IMR-90 (cell line): ENCODE measurements around the gene POLE3. TPM values are rescaled to one million over a fixed set of nuclear protein-coding genes. Genes with fewer than 3 reads are reported as not detected.
A peak's percentile ranks its signal among the peaks of the same experiment; 100 is the strongest.

Experiments used
- ATAC-seq: fragments of 200-7000 bp; cut with Tn5 transposase; 2 replicates; pipeline ENCODE4 v1.9.1; 2020; ENCODE audit warnings: low read depth, mild to moderate bottlenecking, moderate library complexity
- BruUV-seq: library from RNA; stranded (reverse); fragments of 400-500 nt; replicated peaks from 2 replicates; lab custom pipeline; 2021; lab: Mats Ljungman, UMichigan
- CTCF ChIA-PET: fragments of 300-600 bp; formaldehyde crosslinking; extraction: SDS; loops from one replicate; lab custom pipeline; 2021; ENCODE audit warnings: antibody characterized with exemption; lab: Yijun Ruan, JAX
- POLR2A ChIA-PET: fragments of 300-600 bp; sonication (Branson Sonifier 250); formaldehyde crosslinking; loops from one replicate; lab custom pipeline; 2022; ENCODE audit warnings: antibody characterized with exemption; ENCODE audit not compliant: unreplicated experiment; lab: Charles Lee
- DNase-seq: peaks from one replicate; pipeline ENCODE4 v3.0.0; 2013
- H2AFZ ChIP-seq: replicated peaks from 2 replicates; pipeline ENCODE3; 2013; ENCODE audit warnings: low read length, mild to moderate bottlenecking; ENCODE audit not compliant: poor library complexity
- H2AK5ac ChIP-seq: 2 replicates; pipeline ENCODE4 v1.6.1; 2013; ENCODE audit warnings: low read depth, low read length, inconsistent platforms
- H2AK9ac ChIP-seq: replicated peaks from 2 replicates; pipeline ENCODE3; 2013; ENCODE audit warnings: mild to moderate bottlenecking, low read depth, low read length, moderate library complexity; ENCODE audit not compliant: poor library complexity
- H2BK120ac ChIP-seq: 2 replicates; pipeline ENCODE4 v1.6.1; 2013; ENCODE audit warnings: low read depth, low read length, inconsistent platforms
- H2BK15ac ChIP-seq: 3 replicates; pipeline ENCODE4 v1.6.1; 2013; ENCODE audit warnings: low read depth, low read length, inconsistent platforms
- H2BK20ac ChIP-seq: 2 replicates; pipeline ENCODE4 v1.6.1; 2013; ENCODE audit warnings: low read depth, mild to moderate bottlenecking, inconsistent platforms, low read length, moderate library complexity
- H2BK5ac ChIP-seq: 2 replicates; pipeline ENCODE4 v1.6.1; 2013; ENCODE audit warnings: mild to moderate bottlenecking, low read depth, low read length, inconsistent platforms; ENCODE audit not compliant: poor library complexity, severe bottlenecking
- H3K14ac ChIP-seq: replicated peaks from 2 replicates; pipeline ENCODE4 v1.6.1; 2013; ENCODE audit warnings: low read depth, low read length, inconsistent platforms
- H3K18ac ChIP-seq: 2 replicates; pipeline ENCODE4 v1.6.1; 2013; ENCODE audit warnings: low read depth, low read length, control low read depth
- H3K23ac ChIP-seq: 2 replicates; pipeline ENCODE4 v1.6.1; 2013; ENCODE audit warnings: low read depth, low read length, inconsistent platforms
- H3K27ac ChIP-seq: 2 replicates; pipeline ENCODE4 v1.5.1; 2013; ENCODE audit warnings: mild to moderate bottlenecking, control low read depth, low read length; ENCODE audit not compliant: insufficient read depth
- H3K27me3 ChIP-seq: 2 replicates; pipeline ENCODE4 v1.6.1; 2013; ENCODE audit warnings: low read length; ENCODE audit not compliant: control insufficient read depth, insufficient read depth
- H3K36me3 ChIP-seq: 2 replicates; pipeline ENCODE4 v1.6.1; 2013; ENCODE audit warnings: low read length, mixed read lengths; ENCODE audit not compliant: control insufficient read depth, insufficient read depth
- H3K4ac ChIP-seq: 2 replicates; pipeline ENCODE4 v1.6.1; 2013; ENCODE audit warnings: low read depth, low read length, inconsistent platforms
- H3K4me1 ChIP-seq: 2 replicates; pipeline ENCODE4 v1.6.1; 2013; ENCODE audit warnings: low read length, mixed read lengths; ENCODE audit not compliant: control insufficient read depth, insufficient read depth
- H3K4me2 ChIP-seq: 2 replicates; pipeline ENCODE4 v1.6.1; 2013; ENCODE audit warnings: low read depth, mild to moderate bottlenecking, control low read depth, low read length, moderate library complexity
- H3K4me3 ChIP-seq: 2 replicates; pipeline ENCODE4 v1.5.1; 2013; ENCODE audit warnings: low read depth, mild to moderate bottlenecking, control low read depth, low read length, moderate library complexity; ENCODE audit not compliant: insufficient read depth
- H3K56ac ChIP-seq: 2 replicates; pipeline ENCODE4 v1.6.1; 2013; ENCODE audit warnings: low read length, inconsistent platforms; ENCODE audit not compliant: insufficient read depth; ENCODE audit errors: extremely low read depth
- H3K79me1 ChIP-seq, 2 experiments: 2 replicates each; pipeline ENCODE4 v1.6.1; 2013; ENCODE audit warnings: low read length in 2 of 2, inconsistent platforms in 1 of 2, low read depth in 1 of 2
- H3K9ac ChIP-seq: 2 replicates; pipeline ENCODE4 v1.6.1; 2013; ENCODE audit warnings: low read depth, low read length, control low read depth
- H3K9me1 ChIP-seq: 2 replicates; pipeline ENCODE4 v1.6.1; 2013; ENCODE audit warnings: low read length, inconsistent platforms; ENCODE audit not compliant: insufficient read depth
- H3K9me3 ChIP-seq: 2 replicates; pipeline ENCODE4 v1.6.1; 2013; ENCODE audit warnings: low read length; ENCODE audit not compliant: control insufficient read depth, insufficient read depth
- H4K20me1 ChIP-seq: 2 replicates; pipeline ENCODE4 v1.6.1; 2013; ENCODE audit warnings: low read length, inconsistent platforms; ENCODE audit not compliant: insufficient read depth
- H4K5ac ChIP-seq: 2 replicates; pipeline ENCODE4 v1.6.1; 2013; ENCODE audit warnings: mild to moderate bottlenecking, low read depth, low read length, control low read depth
- H4K8ac ChIP-seq, 2 experiments: 2 replicates each; pipeline ENCODE4 v1.6.1; 2013; ENCODE audit warnings: low read depth in 2 of 2, low read length in 2 of 2, control low read depth in 1 of 2, inconsistent platforms in 1 of 2
- H4K91ac ChIP-seq: 2 replicates; pipeline ENCODE4 v1.6.1; 2013; ENCODE audit warnings: low read depth, low read length, inconsistent platforms; ENCODE audit not compliant: insufficient read depth
- MAZ ChIP-seq: IDR thresholded peaks from 2 replicates; pipeline ENCODE4 v1.6.1; 2012; ENCODE audit warnings: low read depth, mild to moderate bottlenecking, low read length, improper control_type of control experiment, moderate library complexity, borderline replicate concordance
- WGBS, 2 experiments: methylation state at CpG; one replicate each; pipeline versions ENCODE4 v1.1.5 to v1.1.7; 2013; ENCODE audit warnings: missing lambda C conversion rate in 2 of 2; ENCODE audit not compliant: insufficient read length in 1 of 2; ENCODE audit errors: extremely low coverage in 2 of 2; 5-methylcytosine and 5-hydroxymethylcytosine counted together
- dilution Hi-C: fragments of 300-500 bp; cut with HindIII; formaldehyde crosslinking; loops from one replicate; pipeline ENCODE4 v1.14.3; 2018; ENCODE audit warnings: low sequenced_read_pairs; ENCODE audit not compliant: unreplicated experiment
- in situ Hi-C: fragments of 300-500 bp; cut with MboI; formaldehyde crosslinking; loops from 3 replicates; pipeline ENCODE4 v1.14.3; 2019; ENCODE audit warnings: low sequenced_read_pairs, inconsistent platforms, mixed read lengths
- intact Hi-C: fragments of 100-400 bp; cut with micrococcal nuclease; formaldehyde crosslinking; loops from 2 replicates; pipeline ENCODE4 v1.10.0; 2022
- polyA plus RNA-seq, 3 experiments: library from polyadenylated mRNA; depleted of rRNA; stranded (reverse); fragments of >200 nt; gene quantifications; 2 replicates each; pipeline ENCODE4 v1.2.3, GENCODE V29; 2012; ENCODE audit warnings: low replicate concordance in 1 of 3
- total RNA-seq: library from RNA; depleted of rRNA; stranded (reverse); fragments of >200 nt; gene quantifications from 2 replicates; pipeline ENCODE4 v1.2.3, GENCODE V29; 2012

POLE3 gene
- total and polyA plus RNA-seq, 2 of the 4 experiments (the other 2 are of a cell fraction), result 34.8 to 43.0 TPM

DNA sequence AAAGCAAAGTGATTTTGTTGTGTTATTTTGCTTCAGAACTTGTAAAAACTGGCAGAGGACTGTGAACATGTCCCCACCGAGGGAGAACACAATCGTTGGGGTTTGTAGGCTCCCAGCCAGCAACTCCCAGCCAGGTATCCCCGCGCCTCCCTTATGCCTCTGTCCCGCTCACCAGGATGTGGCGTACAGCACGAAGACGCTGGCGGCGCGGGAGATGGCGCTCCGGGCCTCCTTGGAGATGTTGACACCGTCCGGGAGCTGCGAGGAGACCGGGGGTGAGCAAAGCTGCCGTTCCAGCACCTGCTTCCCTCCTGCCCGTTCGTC, 630 bp downstream of the POLE3 start:
- WGBS, 2 experiments, result 0% methylated on average over 11 of the region's 20 CpGs; no CpG with 5 or more reads in 1 of the 2 experiments

More for the DNA sequence above, 630 bp downstream of the POLE3 start:
- H4K20me1 ChIP-seq, result no peaks in the 10 kb centered on the region
- in situ Hi-C loops (no loop called here), dilution Hi-C loops (no loop called here), intact Hi-C loops (no loop called here)
- H2BK5ac ChIP-seq, result peak overlapping the region; percentile 17
- peak overlapping the region; percentile 56; the same call in 1 of the 2 replicates for H4K91ac ChIP-seq
- peaks cover 3% of the 10 kb centered on the region for H3K36me3 ChIP-seq
- peak overlapping the region; percentile 96 for H2AFZ ChIP-seq
- POLR2A ChIA-PET, result interaction anchor here (0.9 to 1.3 kb wide), 3 partner anchors 9 to 11 kb away, joined by 3 to 4 read pairs (median 3); partner anchors contain the start of gene ALAD
- peak overlapping the region; percentile 77 for H3K56ac ChIP-seq
- H4K5ac ChIP-seq, result peak overlapping the region; percentile 31; the same call in 1 of the 2 replicates
- TF ChIP-seq MAZ, result no peak
- peaks cover 12 to 19% of the 10 kb centered on the region in 2 experiments; a peak in 3 of 4 replicates for H3K79me1 ChIP-seq
- H3K27me3 ChIP-seq, result no peaks in the 10 kb centered on the region
- H2BK20ac ChIP-seq, result no peak overlapping the region
- peaks cover 3% of the 10 kb centered on the region; the same call in 1 of the 2 replicates for H3K4me1 ChIP-seq
- no peaks in the 10 kb centered on the region for H3K9me1 ChIP-seq
- peak overlapping the region; percentile 78 for H3K4me3 ChIP-seq
- DNase-seq (no peak), ATAC-seq (peak; percentile 3)
- peak overlapping the region; percentile 88 for H2AK9ac ChIP-seq
- peak overlapping the region; percentile 93 for H3K9ac ChIP-seq
- no peak overlapping the region; the same call in none of the 2 replicates for H2BK120ac ChIP-seq
- H3K4me2 ChIP-seq, result peak overlapping the region; percentile 71
- H3K23ac ChIP-seq, result peak overlapping the region; percentile 62; the same call in 1 of the 2 replicates
- peak overlapping the region; percentile 69 for H2AK5ac ChIP-seq
- H3K27ac ChIP-seq, result peak overlapping the region; percentile 94
- no peak overlapping the region for H3K18ac ChIP-seq
- H3K9me3 ChIP-seq, result no peaks in the 10 kb centered on the region
- peak overlapping the region; percentile 96 to 98; a peak in 3 of 4 replicates for H4K8ac ChIP-seq
- H3K14ac ChIP-seq, result peak overlapping the region; percentile 23
- TSS peak; percentile 38 for BruUV-seq
- H2BK15ac ChIP-seq, result no peak overlapping the region
- CTCF ChIA-PET, result no interaction called here
- H3K4ac ChIP-seq, result peak overlapping the region; percentile 73
